CD1c-positive myeloid dendritic cell (primary cell): Measurements from ENCODE around the gene PEAK1.
"Not testable (repeated sequence)": the region's sequence is repeated elsewhere in the genome, so short reads cannot be mapped to it uniquely, and the experiment has no call there.

ENCODE experiments used
- DNase-seq: peaks from one replicate; pipeline ENCODE4 v3.0.0-alpha.2; 2016; ENCODE audit errors: extremely low spot score

PEAK1 gene

GRCh38 chr15:77309392-77309791 is 110.5 kb downstream of the PEAK1 start:
- DNase-seq, result no peak

- no peak for DNase-seq
Measured at GRCh38 chr15:77305953-77306352, 114.0 kb downstream of the PEAK1 start.

DNA sequence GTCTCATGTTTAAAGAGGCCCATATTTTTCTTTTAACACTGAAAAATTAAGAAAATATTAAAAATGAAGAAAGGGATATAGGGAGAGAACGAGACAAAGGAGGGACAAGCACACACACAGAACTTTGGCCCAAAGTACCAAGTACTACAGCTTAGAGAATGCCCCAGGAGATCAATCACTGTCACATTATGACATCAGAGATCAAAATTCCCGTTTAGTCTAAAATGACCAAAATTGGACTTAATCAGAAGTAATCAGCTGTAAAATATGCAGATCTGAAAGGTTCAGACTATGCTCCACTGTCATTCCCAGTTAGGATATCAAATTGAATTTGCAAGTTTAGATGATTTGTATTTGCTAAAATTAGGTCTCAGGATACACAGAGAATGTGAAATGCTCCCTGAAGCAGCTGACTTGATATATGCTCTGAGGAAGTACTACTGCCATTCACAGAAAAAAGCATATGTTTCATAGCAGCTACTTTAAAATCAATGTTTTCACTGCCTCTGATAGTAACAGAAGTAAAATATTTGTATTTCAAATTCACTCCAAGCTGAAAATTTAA is 123.0 kb downstream of the PEAK1 start:
- no peak for DNase-seq

GRCh38 chr15:77295446-77295845 is 124.5 kb downstream of the PEAK1 start:
- no peak for DNase-seq

DNA sequence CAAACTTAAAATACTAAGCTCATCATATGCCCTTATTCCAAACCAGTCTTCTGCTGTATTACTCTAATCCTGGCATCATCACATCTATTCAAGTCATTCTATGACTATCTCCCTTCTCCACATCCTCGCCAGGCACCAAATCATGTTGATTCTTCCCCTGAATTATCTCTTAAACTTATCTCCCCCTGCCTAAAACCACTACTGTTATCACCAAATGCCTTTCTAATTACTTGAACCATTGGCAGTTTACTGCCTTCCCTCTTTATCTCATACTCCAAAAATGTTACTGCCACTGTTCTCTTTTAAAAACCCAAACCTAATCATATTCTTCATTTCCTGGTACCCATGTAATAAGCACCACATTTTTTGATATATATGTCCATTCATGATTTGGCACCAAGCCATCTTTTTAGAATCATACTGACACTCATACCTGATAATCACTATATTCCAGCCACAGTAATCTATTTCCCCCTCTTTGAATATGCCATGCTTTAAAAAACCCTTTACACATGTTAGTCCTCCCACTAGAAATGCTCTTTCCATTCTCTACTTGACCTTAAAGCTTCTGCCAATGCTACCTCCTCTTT is 126.8 kb downstream of the PEAK1 start:
- DNase-seq, result no peak

DNA sequence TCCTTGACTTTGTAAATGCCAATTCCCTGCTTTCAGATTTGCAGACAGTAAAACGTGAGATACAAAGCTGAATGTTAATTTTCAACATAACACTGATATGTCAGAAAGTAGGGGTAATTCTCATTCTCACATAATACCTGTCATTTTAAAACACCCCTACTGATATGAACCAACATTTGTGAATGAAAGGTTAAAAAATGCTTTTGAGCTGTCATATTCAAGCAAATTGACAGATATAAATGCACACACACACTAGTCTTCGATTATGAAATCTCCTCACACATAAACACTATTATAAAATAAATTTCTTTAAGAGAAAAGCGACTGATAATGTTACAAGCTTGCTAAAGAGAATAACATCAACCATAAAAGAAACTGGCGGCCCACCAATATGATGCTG is 128.8 kb downstream of the PEAK1 start:
- DNase-seq, result no peak

DNA sequence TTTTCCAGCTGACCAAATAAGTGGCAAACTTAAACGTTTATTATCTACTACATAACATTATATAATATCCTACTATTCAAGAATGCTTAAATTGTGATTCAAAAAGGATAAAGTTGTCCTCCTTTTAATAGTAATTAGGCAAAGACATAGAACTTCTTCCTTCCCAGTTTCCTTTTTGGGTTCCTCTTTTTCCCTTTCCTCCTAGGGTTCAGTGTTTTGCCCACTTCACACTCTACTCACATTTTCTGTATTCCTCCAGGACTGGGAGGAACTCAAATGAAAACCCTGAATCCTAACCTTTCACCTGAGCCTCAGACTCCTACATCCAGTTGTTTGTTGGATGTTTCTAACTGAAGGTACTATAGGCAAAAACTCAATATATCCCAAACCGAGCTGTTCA is 132.5 kb downstream of the PEAK1 start:
- DNase-seq, result peak; percentile 8

GRCh38 chr15:77285057-77285997 is 134.6 kb downstream of the PEAK1 start:
- no peak for DNase-seq

GRCh38 chr15:77282333-77282732 is 137.6 kb downstream of the PEAK1 start:
- DNase-seq, result no peak

GRCh38 chr15:77276943-77277342 is 143.0 kb downstream of the PEAK1 start:
- no peak for DNase-seq

GRCh38 chr15:77276096-77276495 is 143.8 kb downstream of the PEAK1 start:
- DNase-seq, result no peak

DNA sequence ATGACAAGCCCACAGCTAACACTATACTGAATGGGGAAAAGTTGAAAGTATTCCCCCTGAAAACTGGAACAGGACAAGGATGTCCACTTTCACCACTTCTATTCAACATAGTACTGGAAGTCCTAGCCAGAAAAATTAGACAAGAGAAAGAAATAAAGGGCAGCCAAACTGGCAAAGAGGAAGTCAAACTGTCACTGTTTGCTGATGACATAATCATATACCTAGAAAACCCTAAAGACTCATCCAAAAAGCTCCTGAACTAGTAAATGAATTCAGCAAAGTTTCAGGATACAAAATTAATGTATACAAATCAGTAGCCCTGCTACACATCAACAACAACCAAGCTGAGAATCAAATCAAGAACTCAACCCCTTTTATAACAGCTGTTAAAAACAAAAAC is 146.8 kb downstream of the PEAK1 start:
- not testable (repeated sequence) for DNase-seq

GRCh38 chr15:77266708-77267386 is 153.1 kb downstream of the PEAK1 start:
- no peak for DNase-seq

GRCh38 chr15:77255385-77255784 is 164.5 kb downstream of the PEAK1 start:
- DNase-seq, result no peak

GRCh38 chr15:77251662-77252061 is 168.2 kb downstream of the PEAK1 start:
- DNase-seq, result peak; percentile 5

DNA sequence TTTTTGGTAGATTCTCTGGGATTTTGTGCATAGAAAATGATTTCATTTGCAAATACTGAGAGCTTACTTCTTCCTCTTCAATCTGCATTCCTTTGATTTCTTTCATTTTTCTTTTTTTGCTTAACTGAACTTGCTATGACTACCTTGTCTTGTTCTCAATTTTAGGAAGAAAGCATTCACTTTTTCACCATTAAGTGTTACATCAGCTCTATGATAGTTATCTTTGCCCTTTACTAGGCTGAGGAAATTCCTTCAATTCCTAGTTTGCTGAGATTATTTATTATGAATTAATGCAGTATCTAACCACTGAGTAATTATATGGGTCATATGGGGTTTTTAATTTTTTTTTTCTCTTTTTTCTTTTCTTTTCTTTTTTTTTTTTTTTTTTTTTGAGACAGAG is 172.8 kb downstream of the PEAK1 start:
- no peak for DNase-seq

DNA sequence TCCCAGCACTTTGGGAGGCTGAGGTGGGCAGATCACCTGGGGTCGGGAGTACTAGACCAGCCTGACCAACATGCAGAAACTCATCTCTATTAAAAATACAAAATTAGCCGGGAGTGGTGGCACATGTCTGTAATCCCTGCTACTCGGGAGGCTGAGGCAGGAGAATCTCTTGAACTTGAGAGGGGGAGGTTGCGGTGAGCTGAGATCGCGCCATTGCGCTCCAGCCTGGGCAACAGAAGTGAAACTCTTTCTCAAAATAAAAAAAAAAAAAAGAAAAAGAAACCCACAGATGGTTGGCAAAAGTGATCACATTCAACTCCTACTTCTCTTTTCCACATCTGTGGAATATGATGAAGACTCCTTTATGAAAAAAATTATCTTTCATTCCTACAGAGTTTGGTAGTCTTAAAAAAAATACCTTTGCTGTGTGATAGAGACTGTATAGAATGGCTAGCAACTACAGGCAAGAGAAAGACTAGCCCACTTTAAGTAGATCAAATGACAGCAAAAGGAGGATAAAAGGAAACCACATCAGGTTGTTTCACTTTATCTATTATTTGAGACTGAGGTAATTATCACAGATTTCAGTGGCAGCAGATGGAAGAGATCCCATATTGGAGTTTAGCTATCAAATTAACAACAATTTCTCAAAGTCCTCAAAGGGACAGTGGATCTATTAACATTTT is 176.0 kb downstream of the PEAK1 start:
- DNase-seq, result no peak

- no peak for DNase-seq
Measured at GRCh38 chr15:77243135-77243534, 176.8 kb downstream of the PEAK1 start.

- no peak for DNase-seq
Measured at GRCh38 chr15:77239882-77240608, 179.9 kb downstream of the PEAK1 start.

- no peak for DNase-seq
Measured at GRCh38 chr15:77235566-77235965, 184.3 kb downstream of the PEAK1 start.

DNA sequence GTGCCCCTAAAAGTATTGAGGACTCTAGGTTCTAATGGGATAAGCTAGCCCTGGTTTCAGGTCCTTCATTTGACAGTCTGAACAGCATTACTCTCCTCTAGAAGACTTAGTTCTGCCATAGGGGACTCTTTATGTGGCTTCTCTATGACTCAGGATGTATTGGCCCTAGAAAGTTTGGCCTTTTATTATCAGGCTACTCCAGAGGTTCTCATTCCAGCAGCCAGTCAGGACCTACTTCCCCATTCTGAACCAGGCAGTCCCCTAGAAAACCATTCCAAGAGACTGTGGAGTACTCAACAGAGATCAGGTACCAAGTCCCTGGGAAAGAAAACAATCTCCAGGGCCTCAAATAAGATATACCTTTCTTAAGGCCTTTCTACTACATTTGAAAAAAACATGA is 191.1 kb downstream of the PEAK1 start:
- DNase-seq, result no peak
